HEK293 (cell line): Measurements from ENCODE around the gene SLC1A3.

Source experiments
- IKZF3 ChIP-seq: fragments of 450-650 bp; IDR thresholded peaks from 2 replicates; pipeline ENCODE4 v1.5.0; 2018; ENCODE audit warnings: missing biosample characterization, mild to moderate bottlenecking, missing genetic modification characterization, moderate library complexity
- PATZ1 ChIP-seq: fragments of 450-650 bp; formaldehyde crosslinking; IDR thresholded peaks from 2 replicates; pipeline ENCODE4 v1.5.1; 2016; ENCODE audit warnings: missing biosample characterization, missing genetic modification characterization
- PBX3 ChIP-seq: sonication (generic); formaldehyde crosslinking; IDR thresholded peaks from 2 replicates; pipeline ENCODE4 v1.8.1; 2022; ENCODE audit warnings: mild to moderate bottlenecking, moderate library complexity, missing genetic modification reagents
- PRDM10 ChIP-seq: fragments of 450-650 bp; formaldehyde crosslinking; IDR thresholded peaks from 2 replicates; pipeline ENCODE4 v1.5.1; 2016; ENCODE audit warnings: missing biosample characterization, missing genetic modification characterization
- ZBTB1 ChIP-seq: fragments of 450-650 bp; formaldehyde crosslinking; IDR thresholded peaks from 2 replicates; pipeline ENCODE4 v1.5.1; 2016; ENCODE audit warnings: missing biosample characterization, missing genetic modification characterization
- ZBTB10 ChIP-seq: fragments of 450-650 bp; formaldehyde crosslinking; IDR thresholded peaks from 2 replicates; pipeline ENCODE4 v1.5.1; 2016; ENCODE audit warnings: missing biosample characterization, missing genetic modification characterization
- ZBTB21 ChIP-seq: fragments of 450-650 bp; formaldehyde crosslinking; IDR thresholded peaks from 2 replicates; pipeline ENCODE4 v1.5.1; 2017; ENCODE audit warnings: missing biosample characterization, missing genetic modification characterization
- ZBTB44 ChIP-seq: fragments of 450-650 bp; IDR thresholded peaks from 2 replicates; pipeline ENCODE4 v1.5.1; 2018; ENCODE audit warnings: missing biosample characterization, mild to moderate bottlenecking, missing genetic modification characterization
- ZNF24 ChIP-seq: fragments of 450-650 bp; formaldehyde crosslinking; IDR thresholded peaks from 2 replicates; pipeline ENCODE4 v1.5.1; 2016; ENCODE audit warnings: missing biosample characterization, missing genetic modification characterization
- ZNF26 ChIP-seq: fragments of 450-650 bp; formaldehyde crosslinking; IDR thresholded peaks from 2 replicates; pipeline ENCODE4 v1.5.1; 2016; ENCODE audit warnings: missing biosample characterization, missing genetic modification characterization
- ZNF280D ChIP-seq: fragments of 450-650 bp; formaldehyde crosslinking; IDR thresholded peaks from 2 replicates; pipeline ENCODE4 v1.5.1; 2016; ENCODE audit warnings: missing biosample characterization, missing genetic modification characterization
- ZNF398 ChIP-seq: fragments of 450-650 bp; formaldehyde crosslinking; IDR thresholded peaks from 2 replicates; pipeline ENCODE4 v1.5.1; 2017; ENCODE audit warnings: missing biosample characterization, missing genetic modification characterization
- ZNF501 ChIP-seq: fragments of 450-650 bp; formaldehyde crosslinking; IDR thresholded peaks from 2 replicates; pipeline ENCODE4 v1.5.1; 2016; ENCODE audit warnings: missing biosample characterization, missing genetic modification characterization
- ZNF596 ChIP-seq: fragments of 450-650 bp; IDR thresholded peaks from 2 replicates; pipeline ENCODE4 v1.5.0; 2018; ENCODE audit warnings: missing biosample characterization, mild to moderate bottlenecking, missing genetic modification characterization, moderate library complexity
- ZNF626 ChIP-seq: fragments of 450-650 bp; sonication (Bioruptor Pico); formaldehyde crosslinking; IDR thresholded peaks from 2 replicates; pipeline ENCODE4 v1.5.1; 2018; ENCODE audit warnings: missing biosample characterization, missing genetic modification characterization, inconsistent platforms
- ZNF670 ChIP-seq: fragments of 450-650 bp; formaldehyde crosslinking; IDR thresholded peaks from 2 replicates; pipeline ENCODE4 v1.5.1; 2016; ENCODE audit warnings: missing biosample characterization, missing genetic modification characterization, low read depth
- ZNF692 ChIP-seq: fragments of 450-650 bp; formaldehyde crosslinking; IDR thresholded peaks from 2 replicates; pipeline ENCODE4 v1.5.1; 2016; ENCODE audit warnings: missing biosample characterization, missing genetic modification characterization

Gene SLC1A3

GRCh38 chr5:36690041-36690961, 83.9 kb downstream of the SLC1A3 start (continued):
- no peak for TF ChIP-seq ZBTB44 (tag by site-specific recombination)
- peak; percentile 72 for TF ChIP-seq ZBTB10 (tag by site-specific recombination)
- TF ChIP-seq IKZF3 (tag by site-specific recombination) = peak; percentile 90
- TF ChIP-seq ZNF398 (tag by site-specific recombination) = peak; percentile 24
- peak; percentile 67; the same call in 1 of the 2 replicates for TF ChIP-seq PBX3 (CRISPR knock-in tag)
- TF ChIP-seq ZNF692 = peak; percentile 79
- TF ChIP-seq ZNF626 (tag by site-specific recombination) = no peak
- peak; percentile 80 for TF ChIP-seq PATZ1
- peak; percentile 71; the same call in 1 of the 2 replicates for TF ChIP-seq ZNF24
- TF ChIP-seq ZBTB21 (tag by site-specific recombination) = no peak
- TF ChIP-seq ZBTB1 = no peak
- no peak for TF ChIP-seq ZNF26 (tag by site-specific recombination)
- TF ChIP-seq ZNF501 (tag by site-specific recombination) = peak; percentile 96
- peak; percentile 99 for TF ChIP-seq PRDM10 (tag by site-specific recombination)
- TF ChIP-seq ZNF670 (tag by site-specific recombination) = no peak
- peak; percentile 53 for TF ChIP-seq ZNF596 (tag by site-specific recombination)
- no peak for TF ChIP-seq ZNF280D
